HG03571 (cell line): ENCODE measurements around the gene CNR2.
"Not testable (repeated sequence)": the region's sequence is repeated elsewhere in the genome, so short reads cannot be mapped to it uniquely, and the experiment has no call there.

Experiments
- ATAC-seq: cut with Tn5 transposase; IDR thresholded peaks from one replicate; pipeline ENCODE4 v1.9.1; 2021; ENCODE audit not compliant: unreplicated experiment

The CNR2 gene

DNA sequence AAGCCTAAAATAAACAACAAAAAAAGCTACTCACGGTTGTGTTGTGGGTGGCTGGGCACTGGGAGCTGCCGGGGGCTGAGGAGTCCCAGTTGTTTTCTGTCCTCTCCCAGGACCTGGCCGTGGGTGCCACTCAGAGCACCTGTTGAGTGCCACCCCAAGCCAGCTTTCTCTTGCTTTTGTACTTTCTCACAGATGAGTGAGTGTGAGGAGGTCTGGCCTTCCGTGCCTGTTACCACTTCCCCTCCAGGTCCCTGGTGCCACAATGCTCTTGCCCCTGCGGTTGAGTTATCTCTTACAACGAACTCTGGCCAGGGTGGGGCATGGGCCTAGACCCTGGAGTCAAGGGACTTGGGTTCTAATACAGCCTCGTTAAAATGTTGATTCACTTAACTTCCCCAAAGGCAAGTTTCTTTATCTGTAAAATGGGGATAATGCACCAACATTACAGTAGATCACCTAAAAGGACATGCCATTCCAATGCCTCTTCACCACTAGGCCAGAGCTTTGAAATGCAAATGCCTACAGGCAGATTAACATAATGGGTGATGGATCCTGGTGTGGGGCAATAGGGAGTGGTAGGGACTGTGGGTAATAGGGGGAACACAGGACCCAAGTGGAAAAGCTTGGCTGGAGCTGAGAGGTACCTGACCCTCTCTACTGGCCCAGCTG lies at the start of gene CNR2:
Gene CNR2 (minus strand): TSS at position 151 of the 669 bp plus-strand sequence. CDS start 37,745 bp downstream, outside the sequence.
- ATAC-seq, result no peak

DNA sequence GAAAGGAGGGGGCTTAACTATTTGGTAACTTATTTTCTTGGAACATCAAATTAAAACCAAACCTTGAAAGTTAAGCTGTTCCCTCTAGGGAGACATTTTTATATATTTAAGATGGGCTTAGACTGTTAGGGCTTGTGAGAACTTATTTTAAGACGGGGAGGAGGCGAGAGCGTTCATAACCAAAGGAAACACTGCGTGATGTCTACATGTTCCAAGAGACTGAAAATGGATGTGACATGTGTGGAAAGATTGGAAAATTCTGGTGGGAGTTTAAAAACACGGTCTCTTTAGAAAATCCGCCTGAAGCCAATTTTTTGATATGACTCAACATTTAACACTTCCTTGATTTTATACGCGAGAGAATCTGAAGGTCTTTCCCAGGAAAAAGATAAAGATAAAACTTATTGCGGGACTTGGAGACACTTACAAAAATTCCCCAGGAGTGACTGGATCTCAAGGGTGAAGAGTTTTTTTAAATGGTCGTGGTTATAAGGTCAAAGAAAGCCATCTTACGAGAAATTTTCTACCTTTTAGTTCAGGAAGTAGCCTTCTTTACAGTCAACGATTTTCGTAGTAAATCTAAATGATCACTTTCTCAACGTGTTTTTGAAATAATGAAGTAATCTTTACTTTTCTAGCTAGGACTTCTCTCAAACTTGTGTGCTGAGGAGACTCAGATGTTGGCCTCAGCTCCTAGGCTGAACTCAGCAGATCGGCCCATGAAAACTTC lies 47.3 kb upstream of the CNR2 start:
- ATAC-seq, result no peak

DNA sequence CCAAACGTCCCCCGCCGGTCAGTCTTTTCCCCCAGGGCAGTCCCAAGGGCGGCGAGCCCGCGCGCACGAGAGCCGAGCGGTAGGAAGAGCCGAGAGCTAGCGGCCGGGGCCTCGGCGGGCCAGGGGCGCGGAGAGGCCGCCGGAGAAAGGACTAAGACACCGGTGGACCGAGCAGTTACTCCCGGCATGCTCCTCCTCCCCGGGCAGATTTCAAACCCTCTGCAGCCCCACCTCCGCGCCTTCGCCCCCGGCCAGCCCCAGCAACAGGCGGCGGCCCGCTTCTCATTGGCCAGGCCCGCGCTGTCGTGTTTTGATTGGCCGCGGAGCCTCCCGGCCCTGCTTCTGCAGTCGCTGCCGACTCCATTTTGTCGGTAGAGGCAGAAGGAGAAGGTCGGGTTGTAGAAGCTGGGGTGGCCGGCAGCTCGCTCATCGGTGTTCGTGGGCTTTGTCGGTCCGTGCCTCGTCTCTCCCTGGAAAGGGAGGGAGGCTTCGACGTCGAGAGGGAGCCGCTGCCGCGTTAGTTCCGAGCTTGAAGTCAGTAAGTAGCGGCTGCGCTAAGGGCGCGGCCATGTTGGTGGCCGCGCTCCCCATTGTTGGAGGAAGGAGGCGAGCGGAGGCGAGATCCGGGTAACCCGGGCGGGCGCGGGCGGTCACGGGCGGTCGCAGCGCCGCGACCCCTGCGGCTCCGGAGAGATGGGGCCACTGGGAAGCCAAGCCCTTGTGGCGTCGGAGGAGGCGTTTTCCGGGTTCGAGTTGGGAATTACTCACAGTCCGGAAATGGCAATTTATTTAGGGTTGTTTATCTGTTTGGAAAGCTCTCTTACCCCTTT lies 46.5 kb upstream of the CNR2 start, which contains the start of gene PNRC2:
Gene PNRC2 (plus strand): TSS at position 368 of the 830 bp plus-strand sequence. CDS start 1,630 bp downstream, outside the sequence.
- ATAC-seq, result peak; percentile 70

DNA sequence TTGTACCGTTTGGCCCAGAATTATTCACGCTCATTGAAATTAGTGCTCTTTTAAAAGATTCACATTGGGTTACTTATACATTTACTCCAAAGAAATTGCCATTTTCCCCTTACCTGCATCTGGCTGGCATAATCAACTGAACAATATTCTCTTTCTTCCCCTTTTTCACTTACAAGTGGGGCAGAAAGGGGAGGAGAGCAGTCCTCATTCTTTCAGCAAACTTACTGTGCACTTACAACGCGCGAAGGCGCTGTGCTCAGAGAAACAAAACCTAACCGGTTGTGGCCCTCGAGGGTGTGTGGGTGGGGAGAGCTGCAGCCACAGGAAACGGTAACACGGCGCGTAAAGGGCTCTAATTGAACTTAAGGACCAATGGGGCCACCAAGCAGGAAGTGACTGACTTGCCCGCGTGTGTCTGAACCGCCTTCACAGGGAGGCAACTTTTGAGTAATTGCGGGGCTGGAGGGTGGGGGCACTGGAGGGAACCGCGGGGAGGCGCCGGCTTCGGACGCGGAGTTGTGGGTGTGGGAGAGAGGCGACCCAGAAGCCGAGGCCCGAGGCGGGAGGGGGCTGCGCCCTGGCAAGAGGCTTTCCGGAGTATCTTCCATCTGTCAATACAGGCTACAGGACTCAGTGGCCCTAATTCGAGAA lies 45.8 kb upstream of the CNR2 start:
- ATAC-seq, result peak; percentile 49

DNA sequence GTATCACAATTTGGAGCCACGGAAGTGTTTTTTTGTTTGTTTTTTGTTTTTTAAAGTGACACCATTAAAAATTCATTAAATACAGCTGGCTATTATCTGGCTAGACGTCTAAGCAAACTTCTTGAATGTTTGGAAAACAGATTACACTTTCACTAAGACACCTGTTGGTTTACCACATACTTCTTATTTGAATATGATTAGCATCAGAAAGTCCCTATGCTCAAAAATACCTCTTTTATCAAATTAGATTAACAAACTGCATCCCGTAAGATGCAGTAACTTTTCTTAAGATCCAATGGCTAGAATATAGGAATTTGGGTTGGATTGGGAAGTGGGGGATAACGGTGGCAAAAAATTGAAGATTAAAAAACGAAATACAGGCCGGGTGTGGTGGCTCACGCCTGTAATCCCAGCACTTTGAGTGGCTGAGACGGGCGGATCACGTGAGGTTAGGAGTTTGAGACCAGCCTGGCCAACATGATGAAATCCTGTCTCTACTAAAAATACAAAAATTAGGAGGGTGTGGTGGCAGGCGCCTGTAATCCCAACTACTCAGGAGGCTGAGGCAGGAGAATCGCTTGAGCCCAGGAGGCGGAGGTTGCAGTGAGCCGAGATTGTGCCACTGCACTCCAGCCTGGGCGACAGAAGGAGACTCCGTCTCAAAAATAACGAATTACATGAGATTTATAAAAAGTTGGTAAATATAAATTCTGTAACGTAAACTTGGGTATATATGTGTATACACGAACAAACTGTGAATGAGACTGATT lies 45.1 kb upstream of the CNR2 start:
- not testable (repeated sequence) for ATAC-seq

DNA sequence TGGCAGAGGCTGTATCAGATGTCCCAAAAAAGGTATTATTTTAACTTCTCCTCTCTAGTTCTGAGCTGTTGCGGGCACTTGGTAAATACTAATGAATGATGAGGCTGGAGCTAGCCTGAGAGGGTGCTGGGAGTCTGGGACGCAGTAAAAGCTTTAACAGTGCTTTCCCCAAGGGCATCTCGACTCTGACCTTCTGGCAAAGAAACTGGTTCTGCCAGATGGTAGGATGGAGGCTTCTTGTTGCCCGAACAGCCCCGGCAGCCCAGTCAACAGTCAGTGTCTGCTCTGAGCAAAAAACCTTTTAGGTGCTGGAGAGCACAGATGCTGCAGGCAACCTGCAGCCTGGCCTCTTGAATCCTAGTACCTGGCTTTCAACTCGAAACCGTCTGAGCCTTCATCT lies 43.9 kb upstream of the CNR2 start:
- no peak for ATAC-seq

DNA sequence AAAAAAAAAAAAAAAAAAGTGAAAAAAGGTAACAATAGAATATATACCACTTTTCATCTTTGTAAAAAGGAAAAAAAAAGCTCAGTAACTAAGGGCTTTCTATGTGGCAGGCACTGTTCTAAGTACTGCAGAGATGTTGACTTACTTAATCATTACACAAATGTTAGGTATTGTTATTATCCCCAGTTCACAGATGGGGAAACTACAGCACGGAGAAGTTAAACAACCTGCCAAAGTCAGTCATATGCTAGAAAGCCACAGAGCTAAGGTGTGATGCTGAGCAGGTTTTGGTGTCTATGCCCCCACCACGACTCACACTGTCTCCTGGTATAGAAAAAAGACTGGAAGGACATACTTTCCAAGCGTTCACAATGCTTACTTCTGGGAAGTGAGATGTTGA lies 39.9 kb upstream of the CNR2 start:
- ATAC-seq, result no peak

DNA sequence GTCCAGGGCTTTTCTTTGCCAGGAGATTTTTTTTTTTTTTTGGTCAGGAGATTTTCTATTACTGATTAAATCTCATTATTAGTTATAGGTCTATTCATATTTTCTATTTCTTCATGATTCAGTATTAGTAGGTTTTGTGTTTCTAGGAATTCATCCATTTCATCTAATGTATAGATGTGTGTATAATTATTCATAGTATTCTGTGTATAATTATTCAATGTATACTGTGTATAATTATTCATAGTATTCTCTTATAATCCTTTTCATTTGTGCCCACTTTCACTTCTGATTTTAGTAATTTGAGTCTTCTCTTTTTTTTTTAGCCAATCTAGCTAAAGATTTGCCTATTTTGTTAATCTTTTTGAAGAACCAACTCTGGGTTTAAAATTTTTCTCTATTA lies 34.2 kb upstream of the CNR2 start:
- ATAC-seq, result no peak

DNA sequence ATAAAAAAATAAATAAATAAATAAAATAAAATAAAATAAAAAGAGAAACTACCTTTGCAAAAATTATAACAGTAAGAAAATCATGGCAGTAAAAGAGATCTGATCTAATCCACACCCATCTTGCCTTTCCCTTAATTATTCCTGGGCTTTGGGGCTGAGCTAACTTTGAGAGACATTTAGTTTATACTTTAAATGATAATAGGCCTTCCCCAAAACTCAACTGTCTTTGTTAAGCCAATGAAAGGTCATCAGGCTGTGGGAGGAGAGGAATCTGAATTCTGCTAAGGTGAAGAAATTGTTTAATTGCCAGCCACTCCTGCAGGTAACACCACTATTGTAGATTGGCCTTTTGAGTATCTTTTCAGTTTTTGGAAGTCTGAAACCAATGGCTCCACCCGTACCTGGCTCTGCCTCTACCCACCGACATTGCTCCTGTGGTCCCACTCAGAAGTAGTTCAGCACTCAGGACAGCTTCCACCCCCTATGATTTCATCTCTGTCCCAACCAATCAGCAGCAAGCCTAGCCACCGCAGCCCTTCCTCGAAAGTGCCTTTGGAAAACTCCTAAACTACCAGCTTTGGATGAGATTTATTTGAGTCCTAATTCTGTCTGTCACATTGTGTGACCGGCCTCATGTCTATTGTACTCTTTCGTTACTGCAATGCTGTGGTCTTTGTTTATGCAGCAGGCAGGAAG lies 23.5 kb upstream of the CNR2 start:
- no peak for ATAC-seq

DNA sequence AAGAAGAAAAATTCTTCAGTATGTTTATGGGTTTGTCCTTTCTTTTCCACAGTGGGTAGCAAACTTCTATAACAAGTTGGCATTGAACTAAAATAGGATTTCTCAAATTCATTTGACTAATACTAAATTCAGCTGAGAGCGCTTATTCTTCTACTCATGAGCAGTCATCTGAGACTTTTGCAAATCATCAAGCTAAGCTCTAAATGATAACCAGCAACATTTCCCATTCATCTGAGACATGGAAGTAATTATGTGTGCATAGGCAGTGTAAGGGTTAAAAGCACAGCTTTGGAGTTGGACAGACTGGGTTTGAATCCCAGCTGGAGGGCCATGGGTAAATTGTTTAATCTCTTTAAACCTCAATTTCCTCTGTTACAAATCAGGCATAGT lies 18.3 kb upstream of the CNR2 start:
- no peak for ATAC-seq

DNA sequence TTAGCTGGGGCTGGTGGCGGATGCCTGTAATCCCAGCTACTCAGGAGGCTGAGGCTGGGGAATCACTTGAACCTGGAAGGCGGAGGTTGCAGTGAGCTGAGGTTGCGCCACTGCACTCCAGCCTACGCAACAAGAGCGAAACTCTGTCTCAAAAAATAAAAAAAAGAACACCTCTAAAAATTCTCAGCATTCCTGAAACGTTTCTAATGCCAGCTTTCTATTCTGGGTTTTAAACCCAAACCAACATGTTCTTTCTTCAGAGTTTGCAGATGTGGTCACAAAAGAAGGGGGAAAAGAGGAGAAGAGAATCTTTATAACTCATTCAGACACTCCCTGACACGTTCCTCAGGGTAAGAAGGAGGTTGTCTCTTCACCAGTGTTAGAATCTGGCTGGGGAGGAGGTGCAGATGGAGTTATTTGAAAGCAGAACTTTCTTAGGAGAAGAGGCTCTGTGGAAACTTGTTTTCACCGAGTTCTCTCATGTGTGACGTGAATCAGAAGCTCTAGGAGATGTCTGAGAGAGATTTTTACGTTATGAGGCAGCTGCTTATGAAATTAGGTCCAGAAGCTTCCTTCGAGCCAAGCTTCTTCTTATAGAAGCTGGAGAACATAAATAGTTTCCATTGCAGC lies 17.8 kb upstream of the CNR2 start:
- ATAC-seq, result no peak

DNA sequence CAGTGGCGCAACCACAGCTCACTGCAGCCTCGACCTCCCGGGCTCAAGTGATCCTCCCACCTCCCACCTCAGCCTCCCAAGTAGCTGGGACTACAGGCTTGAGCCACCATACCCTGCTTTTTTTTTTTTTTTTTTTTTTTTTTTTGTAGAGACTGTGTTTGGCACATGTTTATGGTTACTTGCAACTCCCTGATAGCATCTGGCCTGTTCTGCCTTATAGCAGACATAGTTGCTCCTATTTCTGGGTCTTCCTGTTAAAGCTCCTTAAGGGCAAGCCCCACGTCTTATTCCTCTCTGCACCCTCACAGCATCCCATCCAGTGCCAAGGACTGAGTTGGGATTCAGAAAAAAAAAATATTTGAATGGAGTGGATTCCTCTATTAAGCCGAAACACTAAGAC lies 17.1 kb upstream of the CNR2 start:
- ATAC-seq, result no peak

DNA sequence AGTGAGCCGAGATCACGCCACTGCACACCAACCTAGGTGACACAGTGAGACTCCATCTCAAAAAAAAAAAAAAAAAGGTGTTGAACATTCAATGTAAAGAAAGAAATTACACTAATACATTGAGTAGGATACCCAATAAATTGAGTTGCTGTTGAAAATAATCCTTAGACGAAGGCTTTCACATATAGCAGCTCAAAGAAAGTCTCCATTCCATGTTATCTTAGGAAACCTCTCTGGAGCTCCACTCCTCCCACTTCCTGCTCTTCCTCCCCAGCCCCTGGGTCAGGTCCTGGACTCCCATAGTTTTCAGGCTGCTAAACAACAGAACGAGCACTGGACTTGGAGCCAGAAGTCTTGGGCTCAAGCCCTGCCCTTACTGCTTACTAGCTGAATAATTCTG lies 15.6 kb upstream of the CNR2 start:
- no peak for ATAC-seq

DNA sequence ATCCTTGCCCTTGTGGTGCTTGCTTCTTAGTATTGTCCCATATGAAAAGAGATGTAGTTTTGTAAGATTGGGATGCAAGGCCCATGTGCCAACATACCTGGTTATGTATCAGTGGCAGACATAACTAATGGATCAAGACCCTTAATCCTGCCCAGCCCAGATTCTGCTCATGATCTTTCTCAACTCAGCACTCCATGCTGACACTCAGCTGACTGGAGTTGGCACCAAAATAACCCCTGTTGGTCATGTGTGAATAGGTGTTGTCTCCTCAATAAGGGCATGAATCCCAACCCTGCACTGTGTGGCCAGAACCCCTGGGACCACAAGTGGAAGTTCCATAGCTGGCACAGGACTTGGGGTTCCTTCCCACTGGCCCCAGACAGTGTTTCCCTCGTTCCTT lies 13.9 kb upstream of the CNR2 start:
- ATAC-seq, result no peak

DNA sequence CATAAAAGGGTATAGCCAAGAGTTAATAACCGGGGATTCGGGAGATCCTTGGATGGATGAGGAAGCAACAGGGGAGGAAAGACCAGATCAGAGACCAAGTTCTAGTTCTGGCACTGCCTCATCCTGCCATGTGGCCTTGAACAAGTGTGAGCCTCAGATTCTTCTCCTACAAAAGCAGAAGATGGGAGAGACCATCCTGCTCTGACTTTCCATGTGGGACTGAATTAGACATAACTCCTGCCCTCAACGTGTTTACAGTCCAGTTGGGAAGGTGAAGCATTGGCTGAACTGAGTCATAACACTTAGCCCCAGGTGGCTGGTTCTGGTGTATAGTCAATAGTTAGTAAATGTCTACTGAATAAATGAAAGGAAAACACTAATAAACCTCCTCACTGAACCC lies 12.1 kb upstream of the CNR2 start:
- ATAC-seq, result no peak

DNA sequence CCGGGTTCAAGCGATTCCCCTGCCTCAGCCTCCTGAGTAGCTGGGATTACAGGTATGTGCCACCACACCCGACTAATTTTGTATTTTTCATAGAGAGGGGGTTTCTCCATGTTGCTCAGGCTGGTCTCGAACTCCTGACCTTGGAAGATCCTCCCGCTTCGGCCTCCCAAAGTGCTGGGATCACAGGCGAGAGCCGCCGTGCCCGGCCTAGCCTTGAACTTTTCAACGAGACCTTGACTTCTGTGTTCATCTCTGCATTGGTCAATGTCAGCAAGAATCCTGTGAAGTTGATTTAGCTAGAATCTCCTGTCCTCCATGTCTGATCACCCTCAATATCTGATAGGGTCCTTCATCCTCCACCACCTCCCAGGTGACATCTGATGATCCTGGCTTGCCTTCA lies 11.4 kb upstream of the CNR2 start:
- ATAC-seq, result no peak

DNA sequence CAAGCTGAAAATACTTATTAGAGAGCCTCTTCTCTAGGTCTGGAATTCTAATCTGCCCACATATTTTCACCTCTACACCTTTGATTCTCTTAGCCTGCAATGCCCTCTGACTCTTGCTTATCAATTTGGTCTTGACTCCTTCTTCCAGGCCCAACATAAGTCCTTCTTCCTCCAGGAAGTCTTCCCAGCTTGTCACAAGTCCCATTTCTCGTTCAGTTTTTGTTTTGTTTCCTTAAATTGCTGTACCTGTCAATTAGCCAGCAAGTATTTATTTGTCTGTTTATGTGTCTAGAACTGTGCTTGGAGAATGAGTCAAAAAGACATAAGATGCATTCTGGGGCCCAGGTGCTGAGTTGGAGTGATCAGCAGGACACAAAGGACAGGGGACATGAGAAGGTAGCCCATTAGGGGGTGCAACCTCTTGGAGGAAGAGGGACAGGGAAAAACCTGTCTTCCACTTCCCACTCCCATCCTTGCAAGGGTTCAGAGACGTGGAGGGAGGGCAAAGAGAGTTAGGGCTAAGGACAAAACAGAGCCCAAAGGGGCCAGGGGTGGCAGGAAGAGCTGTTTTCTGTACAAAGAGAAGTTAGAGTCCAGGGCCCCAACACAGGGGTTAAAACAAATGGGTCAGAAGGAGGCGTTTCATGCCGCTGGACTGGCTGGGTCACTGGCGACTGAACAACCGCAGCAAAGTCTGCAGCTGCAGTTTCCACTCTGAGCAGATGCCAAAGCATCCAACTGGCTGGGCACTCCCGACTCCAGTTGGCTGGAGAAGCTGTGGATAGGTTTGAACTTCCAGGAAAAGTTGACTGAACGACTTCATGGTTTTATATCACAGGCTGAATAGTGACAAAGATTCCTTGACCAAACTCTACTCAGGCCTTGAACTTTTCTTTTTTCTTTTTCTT lies 10.7 kb upstream of the CNR2 start:
- ATAC-seq, result no peak

DNA sequence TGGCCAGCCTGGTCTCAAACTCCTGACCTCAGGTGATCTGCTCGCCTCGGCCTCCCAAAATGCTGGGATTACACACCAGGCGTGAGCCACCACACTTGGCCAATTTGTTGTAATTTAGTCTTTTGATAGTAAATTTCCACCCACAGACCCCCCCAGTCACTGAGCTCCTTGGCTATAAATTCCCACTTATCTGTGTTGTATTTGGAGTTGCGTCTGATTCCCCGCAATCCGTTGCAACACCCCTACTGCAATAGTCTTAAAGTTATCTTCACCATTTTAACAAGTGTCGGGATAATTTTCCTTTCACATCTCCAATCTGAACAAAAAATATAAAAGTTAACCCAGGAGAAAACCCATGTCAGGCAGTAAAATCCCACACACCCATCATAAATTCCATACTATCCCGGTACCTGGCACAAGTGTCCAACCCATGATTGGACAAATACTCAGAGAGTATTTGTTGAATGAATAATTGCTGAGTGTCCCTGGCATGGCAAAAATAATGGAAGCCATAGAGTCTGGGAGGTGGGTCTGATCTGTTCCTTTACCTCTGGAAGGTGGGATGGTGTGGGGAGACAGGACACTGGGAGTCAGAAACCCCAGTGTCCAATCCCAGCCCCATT lies 9.3 kb upstream of the CNR2 start:
- no peak for ATAC-seq
